IMR-90 (cell line): Measurements from ENCODE around the gene ACTN1. TPM values are rescaled to one million over a fixed set of nuclear protein-coding genes. Genes with fewer than 3 reads are reported as not detected.

Experiments
- ATAC-seq: fragments of 200-7000 bp; cut with Tn5 transposase; 2 replicates; pipeline ENCODE4 v1.9.1; 2020; ENCODE audit warnings: low read depth, mild to moderate bottlenecking, moderate library complexity
- BruUV-seq: library from RNA; stranded (reverse); fragments of 400-500 nt; replicated peaks from 2 replicates; lab custom pipeline; 2021; lab: Mats Ljungman, UMichigan
- CTCF ChIA-PET: fragments of 300-600 bp; formaldehyde crosslinking; extraction: SDS; loops from one replicate; lab custom pipeline; 2021; ENCODE audit warnings: antibody characterized with exemption; lab: Yijun Ruan, JAX
- POLR2A ChIA-PET: fragments of 300-600 bp; sonication (Branson Sonifier 250); formaldehyde crosslinking; loops from one replicate; lab custom pipeline; 2022; ENCODE audit warnings: antibody characterized with exemption; ENCODE audit not compliant: unreplicated experiment; lab: Charles Lee
- DNase-seq: peaks from one replicate; pipeline ENCODE4 v3.0.0; 2013
- H2AFZ ChIP-seq: replicated peaks from 2 replicates; pipeline ENCODE3; 2013; ENCODE audit warnings: low read length, mild to moderate bottlenecking; ENCODE audit not compliant: poor library complexity
- H2AK5ac ChIP-seq: 2 replicates; pipeline ENCODE4 v1.6.1; 2013; ENCODE audit warnings: low read depth, low read length, inconsistent platforms
- H2AK9ac ChIP-seq: replicated peaks from 2 replicates; pipeline ENCODE3; 2013; ENCODE audit warnings: mild to moderate bottlenecking, low read depth, low read length, moderate library complexity; ENCODE audit not compliant: poor library complexity
- H2BK120ac ChIP-seq: 2 replicates; pipeline ENCODE4 v1.6.1; 2013; ENCODE audit warnings: low read depth, low read length, inconsistent platforms
- H2BK15ac ChIP-seq: 3 replicates; pipeline ENCODE4 v1.6.1; 2013; ENCODE audit warnings: low read depth, low read length, inconsistent platforms
- H2BK20ac ChIP-seq: 2 replicates; pipeline ENCODE4 v1.6.1; 2013; ENCODE audit warnings: low read depth, mild to moderate bottlenecking, inconsistent platforms, low read length, moderate library complexity
- H2BK5ac ChIP-seq: 2 replicates; pipeline ENCODE4 v1.6.1; 2013; ENCODE audit warnings: mild to moderate bottlenecking, low read depth, low read length, inconsistent platforms; ENCODE audit not compliant: poor library complexity, severe bottlenecking
- H3K14ac ChIP-seq: replicated peaks from 2 replicates; pipeline ENCODE4 v1.6.1; 2013; ENCODE audit warnings: low read depth, low read length, inconsistent platforms
- H3K18ac ChIP-seq: 2 replicates; pipeline ENCODE4 v1.6.1; 2013; ENCODE audit warnings: low read depth, low read length, control low read depth
- H3K23ac ChIP-seq: 2 replicates; pipeline ENCODE4 v1.6.1; 2013; ENCODE audit warnings: low read depth, low read length, inconsistent platforms
- H3K27ac ChIP-seq: 2 replicates; pipeline ENCODE4 v1.5.1; 2013; ENCODE audit warnings: mild to moderate bottlenecking, control low read depth, low read length; ENCODE audit not compliant: insufficient read depth
- H3K27me3 ChIP-seq: 2 replicates; pipeline ENCODE4 v1.6.1; 2013; ENCODE audit warnings: low read length; ENCODE audit not compliant: control insufficient read depth, insufficient read depth
- H3K36me3 ChIP-seq: 2 replicates; pipeline ENCODE4 v1.6.1; 2013; ENCODE audit warnings: low read length, mixed read lengths; ENCODE audit not compliant: control insufficient read depth, insufficient read depth
- H3K4ac ChIP-seq: 2 replicates; pipeline ENCODE4 v1.6.1; 2013; ENCODE audit warnings: low read depth, low read length, inconsistent platforms
- H3K4me1 ChIP-seq: 2 replicates; pipeline ENCODE4 v1.6.1; 2013; ENCODE audit warnings: low read length, mixed read lengths; ENCODE audit not compliant: control insufficient read depth, insufficient read depth
- H3K4me2 ChIP-seq: 2 replicates; pipeline ENCODE4 v1.6.1; 2013; ENCODE audit warnings: low read depth, mild to moderate bottlenecking, control low read depth, low read length, moderate library complexity
- H3K4me3 ChIP-seq: 2 replicates; pipeline ENCODE4 v1.5.1; 2013; ENCODE audit warnings: low read depth, mild to moderate bottlenecking, control low read depth, low read length, moderate library complexity; ENCODE audit not compliant: insufficient read depth
- H3K56ac ChIP-seq: 2 replicates; pipeline ENCODE4 v1.6.1; 2013; ENCODE audit warnings: low read length, inconsistent platforms; ENCODE audit not compliant: insufficient read depth; ENCODE audit errors: extremely low read depth
- H3K79me1 ChIP-seq, 2 experiments: 2 replicates each; pipeline ENCODE4 v1.6.1; 2013; ENCODE audit warnings: low read length in 2 of 2, inconsistent platforms in 1 of 2, low read depth in 1 of 2
- H3K9ac ChIP-seq: 2 replicates; pipeline ENCODE4 v1.6.1; 2013; ENCODE audit warnings: low read depth, low read length, control low read depth
- H3K9me1 ChIP-seq: 2 replicates; pipeline ENCODE4 v1.6.1; 2013; ENCODE audit warnings: low read length, inconsistent platforms; ENCODE audit not compliant: insufficient read depth
- H3K9me3 ChIP-seq: 2 replicates; pipeline ENCODE4 v1.6.1; 2013; ENCODE audit warnings: low read length; ENCODE audit not compliant: control insufficient read depth, insufficient read depth
- H4K20me1 ChIP-seq: 2 replicates; pipeline ENCODE4 v1.6.1; 2013; ENCODE audit warnings: low read length, inconsistent platforms; ENCODE audit not compliant: insufficient read depth
- H4K5ac ChIP-seq: 2 replicates; pipeline ENCODE4 v1.6.1; 2013; ENCODE audit warnings: mild to moderate bottlenecking, low read depth, low read length, control low read depth
- H4K8ac ChIP-seq, 2 experiments: 2 replicates each; pipeline ENCODE4 v1.6.1; 2013; ENCODE audit warnings: low read depth in 2 of 2, low read length in 2 of 2, control low read depth in 1 of 2, inconsistent platforms in 1 of 2
- H4K91ac ChIP-seq: 2 replicates; pipeline ENCODE4 v1.6.1; 2013; ENCODE audit warnings: low read depth, low read length, inconsistent platforms; ENCODE audit not compliant: insufficient read depth
- BHLHE40 ChIP-seq: fragments of 150-350 bp; IDR thresholded peaks from 2 replicates; pipeline ENCODE4 v1.6.1; 2016; ENCODE audit warnings: mild to moderate bottlenecking, low read depth, low read length
- CEBPB ChIP-seq: IDR thresholded peaks from 2 replicates; pipeline ENCODE4 v1.6.1; 2012; ENCODE audit warnings: low read depth, low read length, improper control_type of control experiment
- CHD1 ChIP-seq: IDR thresholded peaks from 2 replicates; pipeline ENCODE4 v1.6.1; 2012; ENCODE audit warnings: low read depth, low read length, improper control_type of control experiment
- CTCF ChIP-seq: conservative IDR thresholded peaks from 2 replicates; pipeline ENCODE4 v1.5.1; 2012; ENCODE audit warnings: mild to moderate bottlenecking, low read depth, low read length, improper control_type of control experiment
- FOS ChIP-seq: fragments of 150-350 bp; IDR thresholded peaks from 2 replicates; pipeline ENCODE4 v1.6.1; 2016; ENCODE audit warnings: low read depth, low read length
- MAFK ChIP-seq: IDR thresholded peaks from 2 replicates; pipeline ENCODE4 v1.6.1; 2012; ENCODE audit warnings: low read depth, low read length, improper control_type of control experiment
- MXI1 ChIP-seq: IDR thresholded peaks from 2 replicates; pipeline ENCODE4 v1.6.1; 2012; ENCODE audit warnings: low read depth, mild to moderate bottlenecking, low read length, moderate library complexity, borderline replicate concordance
- NFE2L2 ChIP-seq: fragments of 150-350 bp; IDR thresholded peaks from 2 replicates; pipeline ENCODE4 v1.6.1; 2016; ENCODE audit warnings: low read depth, mild to moderate bottlenecking, low read length
- POLR2A ChIP-seq: IDR thresholded peaks from 2 replicates; pipeline ENCODE4 v1.6.1; 2012; ENCODE audit warnings: mild to moderate bottlenecking, low read depth, low read length
- RAD21 ChIP-seq: IDR thresholded peaks from 2 replicates; pipeline ENCODE4 v1.6.1; 2012; ENCODE audit warnings: low read length, improper control_type of control experiment
- RCOR1 ChIP-seq: IDR thresholded peaks from 2 replicates; pipeline ENCODE4 v1.6.1; 2012; ENCODE audit warnings: mild to moderate bottlenecking, low read length, improper control_type of control experiment; ENCODE audit not compliant: insufficient replicate concordance
- SMC3 ChIP-seq: fragments of 150-350 bp; IDR thresholded peaks from 2 replicates; pipeline ENCODE4 v1.6.1; 2016; ENCODE audit warnings: low read depth, mild to moderate bottlenecking, antibody characterized with exemption, low read length, moderate library complexity
- USF2 ChIP-seq: fragments of 150-350 bp; IDR thresholded peaks from 2 replicates; pipeline ENCODE4 v1.6.1; 2017; ENCODE audit warnings: mild to moderate bottlenecking, antibody characterized with exemption, low read length, low read depth
- WGBS, 2 experiments: methylation state at CpG; one replicate each; pipeline versions ENCODE4 v1.1.5 to v1.1.7; 2013; ENCODE audit warnings: missing lambda C conversion rate in 2 of 2; ENCODE audit not compliant: insufficient read length in 1 of 2; ENCODE audit errors: extremely low coverage in 2 of 2; 5-methylcytosine and 5-hydroxymethylcytosine counted together
- dilution Hi-C: fragments of 300-500 bp; cut with HindIII; formaldehyde crosslinking; loops from one replicate; pipeline ENCODE4 v1.14.3; 2018; ENCODE audit warnings: low sequenced_read_pairs; ENCODE audit not compliant: unreplicated experiment
- in situ Hi-C: fragments of 300-500 bp; cut with MboI; formaldehyde crosslinking; loops from 3 replicates; pipeline ENCODE4 v1.14.3; 2019; ENCODE audit warnings: low sequenced_read_pairs, inconsistent platforms, mixed read lengths
- intact Hi-C: fragments of 100-400 bp; cut with micrococcal nuclease; formaldehyde crosslinking; loops from 2 replicates; pipeline ENCODE4 v1.10.0; 2022
- polyA plus RNA-seq, 3 experiments: library from polyadenylated mRNA; depleted of rRNA; stranded (reverse); fragments of >200 nt; gene quantifications; 2 replicates each; pipeline ENCODE4 v1.2.3, GENCODE V29; 2012; ENCODE audit warnings: low replicate concordance in 1 of 3
- total RNA-seq: library from RNA; depleted of rRNA; stranded (reverse); fragments of >200 nt; gene quantifications from 2 replicates; pipeline ENCODE4 v1.2.3, GENCODE V29; 2012

The ACTN1 gene
- total and polyA plus RNA-seq, 2 of the 4 experiments (the other 2 are of a cell fraction), result 684 to 766 TPM

- Histone ChIP-seq H3K36me3 (peaks cover 90% of the 10 kb centered on the region), H3K4ac (no peak overlapping the region), H3K9ac (no peak overlapping the region), H3K9me1 (peaks cover 47% of the 10 kb centered on the region), H3K23ac (no peak overlapping the region), H2BK20ac (no peak overlapping the region), H4K8ac (no peak overlapping the region), H2AFZ (no peak overlapping the region), H3K14ac (no peak overlapping the region), H2AK5ac (no peak overlapping the region), H2AK9ac (no peak overlapping the region), H4K91ac (no peak overlapping the region), H2BK15ac (no peak overlapping the region), H3K79me1 (peaks cover 67 to 96% of the 10 kb centered on the region in 2 experiments), H4K5ac (no peak overlapping the region), H3K27ac (no peak overlapping the region), H3K27me3 (no peaks in the 10 kb centered on the region), H4K20me1 (peaks cover 92% of the 10 kb centered on the region), H3K4me2 (no peak overlapping the region), H3K4me1 (peaks cover 20% of the 10 kb centered on the region), H3K4me3 (no peak overlapping the region), H2BK120ac (no peak overlapping the region), H3K9me3 (no peaks in the 10 kb centered on the region), H3K56ac (no peak overlapping the region), H3K18ac (no peak overlapping the region), H2BK5ac (no peak overlapping the region)
- POLR2A ChIA-PET, result no interaction called here
- DNase-seq (no peak), ATAC-seq (no peak)
- in situ Hi-C loops (no loop called here), dilution Hi-C loops (no loop called here), intact Hi-C loops (no loop called here)
- WGBS, 2 experiments, result no CpG with 5 or more reads among the region's 9 CpGs
- CTCF ChIA-PET, result no interaction called here
- TF ChIP-seq RAD21, result no peak
- TF ChIP-seq SMC3, result no peak
- TF ChIP-seq MAFK, result no peak
- TF ChIP-seq CHD1, result no peak
- TF ChIP-seq MXI1, result no peak
- TF ChIP-seq POLR2A, result 0 out of 2 replicates have a peak, but pooled peaks have one; percentile 18
- TF ChIP-seq BHLHE40, result no peak
- TF ChIP-seq CTCF, result peak; percentile 35; the same call in 1 of the 2 replicates
- TF ChIP-seq RCOR1, result no peak
- no peak for TF ChIP-seq FOS
- TF ChIP-seq CEBPB, result no peak
- TF ChIP-seq USF2, result no peak
- no peak for TF ChIP-seq NFE2L2
- BruUV-seq, result no TSS peak
Measured at GRCh38 chr14:68896132-68896531, 83.0 kb downstream of the ACTN1 start.
